Measurements from ENCODE around the gene ELF1. TPM values are rescaled to one million over a fixed set of nuclear protein-coding genes. Genes with fewer than 3 reads are reported as not detected.

ELF1 gene
- total RNA-seq, 1 donor from 2014 or later = 8.2 TPM

- FAIRE-seq = no peak
Observed at GRCh38 chr13:41008349-41008980, 10.7 kb downstream of the ELF1 start.

GRCh38 chr13:41007744-41008128, 11.4 kb downstream of the ELF1 start:
- DNase-seq (ENCODE audit: low spot score in 2 of 2) (no peak), FAIRE-seq (no peak)

More at GRCh38 chr13:41008349-41008980, 10.7 kb downstream of the ELF1 start:
- no peak for DNase-seq (ENCODE audit: low spot score in 2 of 2)

DNA sequence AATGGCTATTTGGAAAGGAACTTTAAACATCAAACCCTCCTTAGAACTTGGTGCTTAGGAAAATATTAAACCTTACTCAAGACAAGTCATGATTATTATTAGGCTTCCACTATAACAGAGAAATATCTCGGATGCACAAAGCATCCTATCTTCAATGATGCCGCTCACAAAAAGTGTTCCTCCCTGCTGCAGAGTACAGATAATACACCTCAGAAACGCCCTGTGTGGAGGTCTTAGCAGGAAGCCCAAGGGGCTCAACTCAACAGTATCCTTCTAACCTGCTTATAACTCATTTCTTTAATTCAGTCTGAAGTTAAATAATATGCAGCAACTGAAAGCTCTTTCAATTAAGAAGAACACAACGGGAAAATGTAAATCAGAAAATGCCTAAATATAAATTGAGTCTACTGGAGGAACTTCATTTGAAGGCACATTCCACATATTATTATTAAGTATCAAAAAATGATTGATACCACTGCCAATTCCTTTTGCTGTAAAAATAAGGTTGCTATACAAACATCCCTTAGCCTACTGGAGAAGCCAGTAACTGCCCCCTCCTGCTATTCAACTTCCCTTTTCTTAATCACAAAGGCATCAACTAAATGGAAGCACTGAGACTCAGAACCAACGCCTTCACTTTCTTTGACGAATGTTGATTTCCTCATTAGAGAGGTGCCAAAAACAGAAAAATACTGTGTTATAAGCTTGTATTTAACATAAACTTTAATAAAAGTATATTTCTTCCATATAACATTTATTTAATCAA, 12.0 kb downstream of the ELF1 start:
- DNase-seq (ENCODE audit: low spot score in 2 of 2) (no peak), FAIRE-seq (no peak)

GRCh38 chr13:41006306-41006705, 12.8 kb downstream of the ELF1 start:
- DNase-seq (ENCODE audit: low spot score in 2 of 2) (no peak), FAIRE-seq (no peak)

GRCh38 chr13:41005704-41006103, 13.4 kb downstream of the ELF1 start:
- FAIRE-seq = no peak

DNA sequence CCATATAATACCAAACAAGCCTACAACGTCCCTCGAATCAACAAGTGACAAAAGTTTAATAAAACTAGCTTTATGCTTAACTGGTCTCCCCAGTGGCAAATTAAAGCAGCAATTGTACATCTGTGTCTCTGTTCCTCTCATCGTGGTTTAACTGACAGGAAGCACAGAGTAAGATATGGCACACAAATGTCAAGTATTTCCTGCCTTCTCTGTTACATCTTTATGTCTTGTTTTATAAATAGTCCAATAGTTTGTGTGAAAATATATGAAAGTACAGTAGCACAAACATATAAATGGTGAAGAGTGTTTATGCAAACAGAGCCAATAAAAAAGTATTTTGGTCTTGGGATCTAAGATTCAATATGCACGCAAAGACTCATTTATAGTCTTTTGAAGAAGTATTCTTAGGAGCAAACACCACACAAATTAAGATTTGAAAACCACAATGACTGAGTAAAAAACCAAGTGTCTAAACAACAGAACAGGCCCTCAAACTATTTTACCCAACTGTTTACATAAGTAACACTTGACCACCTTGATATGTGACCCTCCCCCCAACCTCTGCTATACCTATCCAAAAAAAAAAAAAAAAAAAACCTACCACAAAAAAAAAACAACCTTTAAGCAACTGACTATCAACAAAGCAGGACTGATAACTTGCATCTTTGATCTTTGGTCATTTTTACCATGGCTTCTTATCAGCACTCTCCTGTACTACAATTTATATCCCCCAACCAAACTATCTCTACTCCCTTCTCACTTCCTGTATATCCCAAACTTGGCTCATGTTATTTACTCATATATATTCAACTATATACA, 14.0 kb downstream of the ELF1 start:
- DNase-seq (ENCODE audit: low spot score in 2 of 2) (no peak), FAIRE-seq (no peak)

More at GRCh38 chr13:41005704-41006103, 13.4 kb downstream of the ELF1 start:
- no peak for DNase-seq (ENCODE audit: low spot score in 2 of 2)

GRCh38 chr13:41002606-41003005, 16.5 kb downstream of the ELF1 start:
- FAIRE-seq (peak; percentile 86), DNase-seq (ENCODE audit: low spot score in 2 of 2) (no peak)

DNA sequence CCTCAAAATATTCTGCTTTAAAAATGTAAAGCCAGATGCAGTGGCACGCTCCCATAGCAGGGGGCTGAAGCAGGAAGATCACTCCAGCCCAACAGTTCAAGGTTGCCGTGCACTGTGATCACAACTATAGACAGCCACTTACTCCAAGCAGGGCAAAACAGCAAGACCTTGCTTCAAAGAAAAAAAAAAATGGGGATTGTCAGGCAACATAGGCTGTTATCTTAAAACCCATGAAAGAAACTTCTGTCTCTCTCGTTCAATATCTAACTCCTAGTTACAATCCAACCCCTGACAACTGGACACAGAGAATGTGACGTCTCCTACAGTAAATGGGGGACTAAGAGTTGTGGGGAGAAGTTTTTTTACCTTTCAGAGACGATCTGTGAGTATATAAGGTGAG, 17.4 kb downstream of the ELF1 start:
- FAIRE-seq = no peak

GRCh38 chr13:40999416-40999815, 19.7 kb downstream of the ELF1 start:
- no peak for FAIRE-seq
- DNase-seq (ENCODE audit: low spot score in 2 of 2) = no peak

More for the DNA sequence above, 17.4 kb downstream of the ELF1 start:
- no peak for DNase-seq (ENCODE audit: low spot score in 2 of 2)

GRCh38 chr13:40996426-40997092, 22.6 kb downstream of the ELF1 start:
- DNase-seq (ENCODE audit: low spot score in 2 of 2) = no peak

DNA sequence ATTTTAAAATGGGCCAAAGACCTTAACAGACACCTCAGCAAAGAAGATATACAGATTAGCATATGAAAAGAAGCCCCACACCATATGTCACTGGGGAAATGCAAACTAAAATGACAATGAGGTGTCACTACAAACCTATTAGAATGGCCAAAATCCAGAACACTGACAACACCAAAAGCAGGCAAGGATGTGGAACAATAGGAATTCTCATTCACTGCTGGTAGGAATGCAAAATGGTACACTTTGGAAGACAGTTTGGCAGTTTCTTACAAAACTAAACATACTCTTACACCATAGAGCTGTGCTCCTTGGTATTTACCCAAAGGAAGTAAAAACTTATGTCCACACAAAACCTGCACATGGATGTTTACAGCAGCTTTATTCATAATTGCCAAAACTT, 23.1 kb downstream of the ELF1 start:
- DNase-seq (ENCODE audit: low spot score in 2 of 2) = no peak
- FAIRE-seq = no peak

More at GRCh38 chr13:40996426-40997092, 22.6 kb downstream of the ELF1 start:
- FAIRE-seq = no peak

GRCh38 chr13:40994581-40995230, 24.4 kb downstream of the ELF1 start:
- DNase-seq (ENCODE audit: low spot score in 2 of 2) (no peak), FAIRE-seq (no peak)

DNA sequence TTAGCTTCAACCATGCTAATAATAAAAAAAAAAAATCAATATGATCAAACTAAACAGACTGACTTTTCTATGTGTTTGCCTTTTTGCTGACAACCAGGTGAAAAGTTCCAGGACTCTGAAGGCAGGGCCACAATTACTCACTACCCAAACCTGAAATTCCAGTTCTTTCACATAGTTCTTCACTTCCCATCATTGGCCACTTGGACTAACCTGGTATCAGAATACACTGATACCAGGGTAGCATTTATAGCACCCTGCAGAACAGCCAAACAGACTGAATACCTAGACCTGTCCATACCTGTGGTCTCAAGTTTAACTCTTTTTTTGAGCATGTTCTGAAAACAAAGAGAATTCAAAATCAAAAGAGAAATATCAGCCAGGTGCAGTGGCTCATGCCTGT, 25.1 kb downstream of the ELF1 start:
- no peak for DNase-seq (ENCODE audit: low spot score in 2 of 2)
- no peak for FAIRE-seq

GRCh38 chr13:40992678-40993518, 26.2 kb downstream of the ELF1 start:
- FAIRE-seq (no peak), DNase-seq (ENCODE audit: low spot score in 2 of 2) (peak in 1 of 2 donors; percentile 16)

- FAIRE-seq (no peak), DNase-seq (ENCODE audit: low spot score in 2 of 2) (no peak)
Observed at GRCh38 chr13:40987606-40988280, 31.4 kb downstream of the ELF1 start.

DNA sequence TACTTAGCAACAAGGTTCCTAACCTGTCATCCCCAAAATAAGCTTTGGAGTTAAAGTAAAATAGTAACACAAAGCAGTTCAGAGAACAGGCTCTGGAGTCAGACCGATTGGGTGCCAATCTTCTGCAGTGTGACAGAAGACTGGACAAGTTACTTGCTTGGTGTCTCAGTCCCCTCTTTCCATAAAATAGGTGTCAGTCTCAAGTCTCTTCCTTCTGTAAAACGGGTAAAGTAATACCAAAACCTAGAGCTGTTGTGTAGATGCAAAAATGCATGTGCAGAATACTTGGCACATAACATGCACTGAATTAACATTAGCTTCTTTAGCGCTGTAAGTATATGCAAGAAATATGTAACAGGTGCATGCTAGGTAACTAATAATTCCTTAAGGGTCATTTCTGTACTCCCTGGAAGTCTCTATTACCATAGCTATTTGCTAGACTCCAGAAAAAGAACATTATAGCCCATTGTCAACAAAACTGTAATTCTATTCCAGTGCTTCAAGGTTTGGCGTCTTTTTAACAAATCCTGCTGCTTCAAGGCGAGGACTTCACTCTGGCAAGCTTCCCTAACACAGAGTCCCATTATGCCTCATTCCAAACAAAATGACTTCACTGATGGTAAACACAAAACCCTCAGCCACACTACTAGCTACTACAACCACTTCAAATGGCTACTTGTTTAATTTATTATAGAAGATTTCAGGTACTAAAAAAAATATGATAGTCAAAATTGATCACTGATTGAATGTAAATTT, 32.8 kb downstream of the ELF1 start:
- FAIRE-seq (peak; percentile 43), DNase-seq (ENCODE audit: low spot score in 2 of 2) (no peak)

- DNase-seq (ENCODE audit: low spot score in 2 of 2) = no peak
- FAIRE-seq = no peak
Observed at GRCh38 chr13:40985381-40986100, 33.6 kb downstream of the ELF1 start.
